ENCODE results near the gene MAP2K5.

Gene MAP2K5

GRCh38 chr15:67559576-67559975 lies 17.1 kb downstream of the MAP2K5 start:
- TF ChIP-seq TCF12 (IDR thresholded peaks at IDR 0.05; ENCODE audit: low read depth), result no peak
- TF ChIP-seq FOXM1 (IDR thresholded peaks at IDR 0.05; ENCODE audit: borderline replicate concordance, low read depth), result no peak
- TF ChIP-seq CREB1 (IDR thresholded peaks at IDR 0.05; ENCODE audit: low read depth), result no peak
- TF ChIP-seq EGR1 (IDR thresholded peaks at IDR 0.05), result no peak
- TF ChIP-seq EP300 (IDR thresholded peaks at IDR 0.05; ENCODE audit: borderline replicate concordance), result no peak
- TF ChIP-seq RAD21 (IDR thresholded peaks at IDR 0.05; ENCODE audit: low read depth), result no peak
- no peak for TF ChIP-seq REST (IDR thresholded peaks at IDR 0.05; ENCODE audit: low read depth)
- no peak for TF ChIP-seq USF1 (IDR thresholded peaks at IDR 0.05)
- no peak for TF ChIP-seq NFIC (IDR thresholded peaks at IDR 0.05)
- TF ChIP-seq TAF1 (IDR thresholded peaks at IDR 0.05; ENCODE audit: low read depth), result no peak
- TF ChIP-seq ZBTB7A (IDR thresholded peaks at IDR 0.05; ENCODE audit: low read depth), result no peak
- no peak for TF ChIP-seq MAX (IDR thresholded peaks at IDR 0.05)
- TF ChIP-seq TEAD4 (IDR thresholded peaks at IDR 0.05), result no peak
- no peak for TF ChIP-seq YY1 (IDR thresholded peaks at IDR 0.05; ENCODE audit: low read depth)
- no peak for TF ChIP-seq CEBPB (IDR thresholded peaks at IDR 0.05)

- TF ChIP-seq TEAD4 (IDR thresholded peaks at IDR 0.05) (no peak), EP300 (IDR thresholded peaks at IDR 0.05; ENCODE audit: borderline replicate concordance) (no peak), USF1 (IDR thresholded peaks at IDR 0.05) (no peak), TAF1 (IDR thresholded peaks at IDR 0.05; ENCODE audit: low read depth) (no peak), EGR1 (IDR thresholded peaks at IDR 0.05) (no peak), TCF12 (IDR thresholded peaks at IDR 0.05; ENCODE audit: low read depth) (no peak), ZBTB7A (IDR thresholded peaks at IDR 0.05; ENCODE audit: low read depth) (no peak), NFIC (IDR thresholded peaks at IDR 0.05) (no peak), CEBPB (IDR thresholded peaks at IDR 0.05) (no peak), FOXM1 (IDR thresholded peaks at IDR 0.05; ENCODE audit: borderline replicate concordance, low read depth) (no peak), MAX (IDR thresholded peaks at IDR 0.05) (no peak), CREB1 (IDR thresholded peaks at IDR 0.05; ENCODE audit: low read depth) (no peak), YY1 (IDR thresholded peaks at IDR 0.05; ENCODE audit: low read depth) (no peak), REST (IDR thresholded peaks at IDR 0.05; ENCODE audit: low read depth) (no peak), RAD21 (IDR thresholded peaks at IDR 0.05; ENCODE audit: low read depth) (no peak)
Measured at GRCh38 chr15:67560320-67560719, 17.8 kb downstream of the MAP2K5 start.

GRCh38 chr15:67563092-67563491 lies 20.6 kb downstream of the MAP2K5 start:
- no peak for TF ChIP-seq USF1 (IDR thresholded peaks at IDR 0.05)
- TF ChIP-seq EP300 (IDR thresholded peaks at IDR 0.05; ENCODE audit: borderline replicate concordance), result no peak
- no peak for TF ChIP-seq YY1 (IDR thresholded peaks at IDR 0.05; ENCODE audit: low read depth)
- no peak for TF ChIP-seq NFIC (IDR thresholded peaks at IDR 0.05)
- no peak for TF ChIP-seq ZBTB7A (IDR thresholded peaks at IDR 0.05; ENCODE audit: low read depth)
- no peak for TF ChIP-seq TCF12 (IDR thresholded peaks at IDR 0.05; ENCODE audit: low read depth)
- no peak for TF ChIP-seq TEAD4 (IDR thresholded peaks at IDR 0.05)
- no peak for TF ChIP-seq RAD21 (IDR thresholded peaks at IDR 0.05; ENCODE audit: low read depth)
- no peak for TF ChIP-seq EGR1 (IDR thresholded peaks at IDR 0.05)

- TF ChIP-seq YY1 (IDR thresholded peaks at IDR 0.05; ENCODE audit: low read depth) (no peak), CEBPB (IDR thresholded peaks at IDR 0.05) (no peak), TCF12 (IDR thresholded peaks at IDR 0.05; ENCODE audit: low read depth) (no peak), REST (IDR thresholded peaks at IDR 0.05; ENCODE audit: low read depth) (no peak), RAD21 (IDR thresholded peaks at IDR 0.05; ENCODE audit: low read depth) (no peak), TAF1 (IDR thresholded peaks at IDR 0.05; ENCODE audit: low read depth) (no peak), CREB1 (IDR thresholded peaks at IDR 0.05; ENCODE audit: low read depth) (no peak), TEAD4 (IDR thresholded peaks at IDR 0.05) (no peak), EGR1 (IDR thresholded peaks at IDR 0.05) (no peak), FOXM1 (IDR thresholded peaks at IDR 0.05; ENCODE audit: borderline replicate concordance, low read depth) (no peak), ZBTB7A (IDR thresholded peaks at IDR 0.05; ENCODE audit: low read depth) (no peak), MAX (IDR thresholded peaks at IDR 0.05) (no peak), USF1 (IDR thresholded peaks at IDR 0.05) (no peak), NFIC (IDR thresholded peaks at IDR 0.05) (no peak), EP300 (IDR thresholded peaks at IDR 0.05; ENCODE audit: borderline replicate concordance) (no peak)
Measured at GRCh38 chr15:67564021-67564967, 21.8 kb downstream of the MAP2K5 start.
